HG02852 (cell line): ENCODE results near the gene DAPK2.
"Not testable (repeated sequence)": the region's sequence is repeated elsewhere in the genome, so short reads cannot be mapped to it uniquely, and the experiment has no call there.

Experiments used
- ATAC-seq: cut with Tn5 transposase; IDR thresholded peaks from one replicate; pipeline ENCODE4 v1.9.1; 2021; ENCODE audit warnings: mild to moderate bottlenecking, moderate library complexity; ENCODE audit not compliant: unreplicated experiment

Gene DAPK2

DNA sequence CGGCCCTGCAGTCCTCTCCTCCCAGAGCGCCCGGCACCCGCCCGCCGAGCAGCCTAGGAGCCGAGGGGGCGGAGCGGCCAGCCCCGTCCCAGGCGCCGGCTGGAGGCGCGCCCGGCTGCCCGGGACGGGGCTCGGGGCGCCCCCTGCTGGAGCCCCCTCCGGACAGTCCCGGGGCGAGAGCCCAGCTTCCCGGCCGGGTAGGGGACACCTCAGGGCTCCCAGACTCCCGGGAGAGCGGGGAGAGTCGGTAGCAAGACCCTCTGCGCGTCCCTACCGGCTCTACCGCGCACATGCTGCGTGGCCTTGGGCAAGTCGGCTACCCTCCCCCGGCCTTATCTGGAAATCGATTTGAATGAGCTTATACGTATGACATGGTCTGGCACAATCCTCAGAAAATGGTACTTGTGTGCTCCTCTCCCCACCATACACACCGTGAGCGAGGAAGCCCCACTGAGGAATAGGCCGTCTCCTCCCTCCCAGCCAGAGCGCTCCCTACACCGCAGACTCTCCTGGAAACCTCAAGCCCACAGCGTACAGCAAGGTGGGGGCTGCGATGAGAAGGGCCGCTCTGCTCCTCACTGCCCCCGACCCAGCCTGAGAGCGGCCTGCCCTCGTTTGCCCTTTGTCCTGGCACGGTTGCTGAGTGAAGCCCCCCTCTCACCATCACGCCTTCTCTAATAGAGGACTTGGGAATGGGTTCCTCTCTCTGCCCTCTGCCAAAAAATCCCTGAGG is at the start of gene DAPK2:
TSS of gene DAPK2 (minus strand) at position 65 of the 733 bp plus-strand sequence. CDS start 6,224 bp downstream, outside the sequence.
- ATAC-seq: peak; percentile 64

GRCh38 chr15:64095431-64095794 is 49.1 kb upstream of the DAPK2 start:
- no peak for ATAC-seq

- ATAC-seq: peak; percentile 63
Measured at GRCh38 chr15:64093627-64094417, 47.5 kb upstream of the DAPK2 start, which contains the start of gene CIAO2A. Gene CIAO2A (minus strand): TSS chr15:64093838. CDS start chr15:64093768, 70 bp downstream.

GRCh38 chr15:64092864-64093626 is 46.8 kb upstream of the DAPK2 start:
- peak; percentile 19 for ATAC-seq

DNA sequence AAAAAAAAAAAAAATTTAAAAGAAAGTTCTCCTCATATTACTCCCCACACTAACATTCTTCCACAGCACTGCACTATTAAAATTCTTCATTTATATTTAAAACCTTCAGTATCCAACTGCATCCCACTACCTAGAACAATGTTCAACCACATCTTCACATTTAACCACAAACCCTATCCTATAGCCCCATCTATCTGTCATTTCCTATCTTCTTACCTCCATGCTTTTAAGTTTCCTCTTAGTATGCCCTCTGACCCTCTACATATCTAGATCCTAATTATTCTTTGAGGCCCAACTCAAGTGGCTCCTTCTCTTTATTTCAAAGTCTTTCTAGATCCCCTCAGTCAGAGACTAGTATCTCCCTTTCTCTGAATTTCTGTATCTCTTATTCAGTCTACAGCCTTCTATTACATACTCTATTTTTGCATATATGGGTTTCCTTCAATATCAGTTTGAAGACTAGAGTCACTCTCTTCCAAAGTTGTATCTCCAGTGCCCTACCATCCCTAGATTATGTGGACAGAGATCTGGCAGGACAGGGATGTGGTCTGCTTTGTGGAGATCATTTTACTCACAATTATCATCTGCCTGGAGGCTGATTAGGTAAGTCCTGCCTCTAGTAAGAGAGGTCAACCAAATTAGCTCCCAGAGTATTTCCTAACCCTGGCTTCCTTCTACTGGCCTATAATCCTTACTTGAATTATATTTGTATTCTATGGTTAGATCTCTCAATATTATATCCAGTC is 46.0 kb upstream of the DAPK2 start:
- ATAC-seq: no peak

GRCh38 chr15:64090527-64090926 is 44.2 kb upstream of the DAPK2 start:
- no peak for ATAC-seq

DNA sequence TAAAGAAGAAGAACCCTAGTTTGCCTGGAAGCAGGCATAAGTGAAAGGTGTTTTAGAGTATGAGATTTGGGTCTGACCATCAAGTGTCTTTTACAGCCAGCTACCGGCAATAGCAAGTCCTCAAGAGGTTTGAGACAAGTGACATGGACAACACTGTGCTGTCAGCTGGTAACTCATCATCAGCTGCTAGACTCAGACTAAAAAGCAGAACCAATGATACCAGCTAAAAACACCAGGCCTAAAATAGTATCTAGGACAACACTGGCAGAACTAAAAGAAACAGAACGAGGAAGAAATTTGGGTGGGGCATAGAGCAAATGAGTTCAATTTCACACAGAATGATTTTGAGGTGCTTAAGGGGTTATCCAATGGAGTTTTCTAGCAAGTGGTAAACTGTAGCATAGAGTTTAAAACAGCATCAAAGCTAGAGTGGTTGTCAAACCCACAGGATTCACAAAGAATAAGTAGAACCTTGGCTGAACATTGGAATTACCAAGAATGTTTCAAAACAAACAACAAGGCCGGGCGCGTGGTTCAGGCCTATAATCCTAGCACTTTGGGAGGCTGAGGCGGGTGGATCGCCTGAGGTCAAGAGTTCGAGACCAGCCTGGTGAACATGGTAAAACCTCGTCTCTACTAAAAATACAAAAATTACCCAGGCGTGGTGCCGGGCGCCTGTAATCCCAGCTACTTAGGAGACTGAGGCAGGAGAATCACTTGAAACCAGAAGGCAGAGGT is 43.4 kb upstream of the DAPK2 start:
- ATAC-seq: no peak

GRCh38 chr15:64082757-64083156 is 36.5 kb upstream of the DAPK2 start:
- no peak for ATAC-seq

- ATAC-seq: not testable (repeated sequence)
Measured at GRCh38 chr15:64073496-64073895, 27.2 kb upstream of the DAPK2 start.

DNA sequence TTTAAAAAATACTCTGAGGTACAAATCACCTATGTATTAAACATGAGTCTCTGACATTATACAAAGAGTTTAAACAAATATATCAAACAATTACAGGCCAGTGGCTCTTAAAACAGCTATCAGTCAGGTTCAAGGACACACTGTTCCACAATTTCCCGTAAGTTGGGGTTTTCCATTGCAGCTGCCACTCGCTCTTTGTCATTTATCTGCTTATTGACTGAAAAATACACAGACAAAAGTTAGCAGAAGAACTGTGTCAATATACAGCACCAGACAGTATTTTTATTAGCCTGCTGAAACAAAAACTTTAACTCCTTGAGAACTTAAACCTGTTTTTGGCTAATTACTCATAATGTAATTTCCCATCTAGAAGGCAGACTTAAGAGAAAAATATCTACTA is 26.5 kb upstream of the DAPK2 start:
- no peak for ATAC-seq

GRCh38 chr15:64071931-64072765 is 25.9 kb upstream of the DAPK2 start:
- ATAC-seq: no peak

DNA sequence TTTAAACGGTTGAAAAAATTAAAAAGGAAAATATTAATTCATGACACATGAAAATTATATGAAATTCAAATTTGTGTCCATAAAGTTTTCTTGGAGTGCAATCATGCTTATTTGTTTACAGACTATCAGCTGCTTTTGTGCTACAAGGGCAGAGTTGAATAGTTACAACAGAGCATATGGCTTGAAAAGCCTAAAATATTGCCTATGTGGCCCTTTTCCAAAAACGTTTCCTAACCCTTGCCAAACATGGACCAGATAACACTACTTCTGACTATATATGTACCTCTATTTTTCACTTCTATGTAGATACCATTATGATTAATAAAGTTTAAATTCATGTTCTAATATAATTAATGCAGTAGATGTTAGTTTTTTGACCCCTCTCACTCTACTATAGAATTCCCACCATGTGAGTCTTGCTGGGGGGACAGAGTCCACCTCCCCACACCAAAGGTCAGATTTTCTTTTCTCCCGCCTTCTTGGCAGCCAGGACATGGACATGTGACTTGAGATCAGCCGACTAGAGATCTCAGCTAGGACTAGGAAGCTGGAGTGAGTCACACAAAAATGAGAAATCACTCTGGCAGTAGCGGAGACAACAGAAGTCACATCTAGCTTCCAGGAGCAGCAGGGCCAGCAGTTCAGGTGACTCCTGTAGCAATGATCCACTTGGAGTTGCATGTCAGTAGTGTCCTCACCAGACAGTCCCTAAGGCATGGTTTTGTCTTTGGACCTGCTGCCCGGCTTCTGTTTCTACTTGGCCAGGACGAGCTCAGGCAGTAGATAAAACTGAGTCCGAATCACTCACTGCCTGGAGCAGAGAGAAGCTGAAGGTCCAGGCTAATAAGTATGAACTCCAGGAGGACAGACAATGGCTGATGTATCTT is 24.9 kb upstream of the DAPK2 start:
- ATAC-seq: no peak

- no peak for ATAC-seq
Measured at GRCh38 chr15:64070106-64070505, 23.8 kb upstream of the DAPK2 start.

GRCh38 chr15:64068133-64068532 is 21.8 kb upstream of the DAPK2 start:
- no peak for ATAC-seq

DNA sequence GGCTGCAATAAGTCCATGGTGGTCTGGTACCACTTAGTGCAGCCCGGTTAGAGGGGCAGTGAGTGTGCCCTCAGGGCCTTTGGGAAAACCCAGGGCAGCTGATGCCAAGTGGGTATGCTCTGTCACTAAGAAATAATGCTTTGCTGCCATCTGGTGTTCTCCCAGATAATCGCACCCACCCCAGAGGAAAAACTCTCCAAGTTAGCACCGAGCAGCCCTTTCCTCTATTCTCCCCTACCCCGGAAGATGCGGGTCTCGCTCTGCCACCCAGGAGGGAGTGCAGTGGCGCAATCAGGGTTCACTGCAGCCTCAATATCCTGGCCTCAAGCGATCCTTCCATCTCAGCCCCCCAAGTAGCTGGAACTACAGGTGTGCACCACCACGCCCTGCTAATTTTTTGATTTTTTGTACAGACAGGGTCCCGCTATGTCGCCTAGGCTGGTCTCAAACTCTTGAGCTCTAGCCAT is 21.3 kb upstream of the DAPK2 start:
- ATAC-seq: no peak

- no peak for ATAC-seq
Measured at GRCh38 chr15:64066451-64066850, 20.2 kb upstream of the DAPK2 start.

- no peak for ATAC-seq
Measured at GRCh38 chr15:64060716-64061115, 14.4 kb upstream of the DAPK2 start.

- ATAC-seq: not testable (repeated sequence)
Measured at GRCh38 chr15:64059104-64059503, 12.8 kb upstream of the DAPK2 start.
